BE2C (cell line): ENCODE data around the gene LMO2.

Experiments used
- DNase-seq: peaks from one replicate; pipeline ENCODE4 v3.0.0-alpha.2; 2020
- H3K27me3 ChIP-seq: fragments of 250-450 bp; sonication (Bioruptor Pico); 2 replicates; pipeline ENCODE4 v1.5.1; 2020; ENCODE audit warnings: mild to moderate bottlenecking
- H3K36me3 ChIP-seq: fragments of 250-450 bp; sonication (Bioruptor Pico); 2 replicates; pipeline ENCODE4 v1.5.1; 2020; ENCODE audit warnings: mild to moderate bottlenecking
- H3K4me1 ChIP-seq: fragments of 250-450 bp; sonication (Bioruptor Pico); 2 replicates; pipeline ENCODE4 v1.5.1; 2020
- H3K4me3 ChIP-seq: 2 replicates; pipeline ENCODE4 v1.5.1; 2011; ENCODE audit warnings: low read depth, low read length
- H3K9me3 ChIP-seq: fragments of 250-450 bp; sonication (Bioruptor Pico); 2 replicates; pipeline ENCODE4 v1.5.1; 2020
- TF ChIP-seq, protein P1 (sequence below): IDR thresholded peaks from 2 replicates; pipeline ENCODE4 v1.5.1; 2012; ENCODE audit warnings: mild to moderate bottlenecking, low read depth, low read length

The LMO2 gene

DNA sequence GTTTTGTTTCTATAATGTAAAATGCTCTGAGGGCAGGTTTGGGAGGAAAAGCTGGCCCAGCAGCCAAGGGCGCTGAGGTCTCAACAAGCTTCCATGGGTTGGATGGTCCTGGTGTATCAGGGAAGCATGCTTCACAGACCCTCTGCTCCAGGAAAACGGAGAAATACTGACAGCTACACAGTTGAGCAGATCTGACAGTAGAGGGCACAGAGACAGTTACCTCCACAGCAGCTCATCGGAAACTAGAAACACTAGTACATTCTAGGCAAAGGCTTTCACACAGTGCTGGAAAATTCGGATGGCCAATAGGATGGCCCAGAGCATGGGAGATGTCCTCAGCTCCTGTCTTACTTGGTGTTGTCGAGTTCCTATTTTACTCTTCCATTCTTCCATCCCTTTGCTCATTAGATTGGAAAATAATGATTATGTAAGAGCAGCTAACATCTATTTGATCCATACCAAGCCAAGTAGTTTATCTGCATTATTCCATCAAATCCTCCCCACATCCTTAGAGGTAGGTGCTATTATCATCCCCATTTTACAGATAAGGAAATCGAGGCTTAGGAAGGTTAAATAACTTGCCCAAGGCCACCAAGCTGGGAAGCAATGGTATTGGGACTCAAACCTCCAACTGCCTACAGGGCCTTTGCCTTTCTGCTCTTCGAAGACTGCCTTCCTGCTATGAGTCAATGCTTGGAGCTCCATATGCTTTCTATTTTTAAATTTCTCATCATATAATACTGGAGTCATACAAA lies 28.3 kb downstream of the LMO2 start:
- H3K27me3 ChIP-seq = peaks cover 17% of the 10 kb centered on the region
- H3K4me1 ChIP-seq = no peaks in the 10 kb centered on the region
- H3K4me3 ChIP-seq = no peak overlapping the region
- H3K36me3 ChIP-seq = no peaks in the 10 kb centered on the region
- TF ChIP-seq, protein P1, sequence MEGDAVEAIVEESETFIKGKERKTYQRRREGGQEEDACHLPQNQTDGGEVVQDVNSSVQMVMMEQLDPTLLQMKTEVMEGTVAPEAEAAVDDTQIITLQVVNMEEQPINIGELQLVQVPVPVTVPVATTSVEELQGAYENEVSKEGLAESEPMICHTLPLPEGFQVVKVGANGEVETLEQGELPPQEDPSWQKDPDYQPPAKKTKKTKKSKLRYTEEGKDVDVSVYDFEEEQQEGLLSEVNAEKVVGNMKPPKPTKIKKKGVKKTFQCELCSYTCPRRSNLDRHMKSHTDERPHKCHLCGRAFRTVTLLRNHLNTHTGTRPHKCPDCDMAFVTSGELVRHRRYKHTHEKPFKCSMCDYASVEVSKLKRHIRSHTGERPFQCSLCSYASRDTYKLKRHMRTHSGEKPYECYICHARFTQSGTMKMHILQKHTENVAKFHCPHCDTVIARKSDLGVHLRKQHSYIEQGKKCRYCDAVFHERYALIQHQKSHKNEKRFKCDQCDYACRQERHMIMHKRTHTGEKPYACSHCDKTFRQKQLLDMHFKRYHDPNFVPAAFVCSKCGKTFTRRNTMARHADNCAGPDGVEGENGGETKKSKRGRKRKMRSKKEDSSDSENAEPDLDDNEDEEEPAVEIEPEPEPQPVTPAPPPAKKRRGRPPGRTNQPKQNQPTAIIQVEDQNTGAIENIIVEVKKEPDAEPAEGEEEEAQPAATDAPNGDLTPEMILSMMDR = 0 out of 2 replicates have a peak, but pooled peaks have one; percentile 2
- no peak for DNase-seq
- no peaks in the 10 kb centered on the region for H3K9me3 ChIP-seq

DNA sequence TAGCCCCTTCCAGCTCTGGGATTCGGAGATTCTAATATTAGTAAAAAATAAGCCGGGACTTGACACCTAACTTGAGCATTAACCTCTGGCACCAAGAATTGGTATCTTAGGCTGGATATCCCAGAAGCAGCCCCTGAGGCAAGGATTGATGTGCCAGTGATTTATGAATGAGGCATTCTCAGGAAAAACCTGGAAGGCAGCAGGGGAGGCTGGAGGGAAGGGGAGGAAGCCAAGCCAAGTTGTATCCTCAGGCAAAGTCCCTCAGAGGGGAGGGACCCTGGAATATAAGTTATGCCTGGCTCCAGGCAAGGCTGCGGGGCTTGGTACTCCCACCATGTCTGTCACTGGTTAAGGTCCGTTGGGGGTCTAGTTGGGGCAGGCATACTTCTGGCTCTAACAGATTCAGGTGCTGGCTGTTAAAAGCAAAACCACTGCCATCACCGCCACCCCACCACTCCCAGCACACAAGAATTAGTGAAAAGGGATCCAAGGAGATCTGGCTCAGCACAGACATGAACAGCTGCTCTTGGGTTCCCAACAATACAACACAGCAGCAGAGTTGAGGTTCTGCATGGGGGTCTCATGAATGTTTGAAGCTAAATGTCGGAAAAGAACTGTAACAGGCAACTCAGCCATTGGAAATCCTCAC lies 29.8 kb downstream of the LMO2 start:
- H3K4me1 ChIP-seq = no peaks in the 10 kb centered on the region
- peaks cover 1% of the 10 kb centered on the region for H3K27me3 ChIP-seq
- H3K4me3 ChIP-seq = no peak overlapping the region
- no peaks in the 10 kb centered on the region for H3K9me3 ChIP-seq
- no peaks in the 10 kb centered on the region for H3K36me3 ChIP-seq
- TF ChIP-seq, protein P1 = no peak
- DNase-seq = no peak

DNA sequence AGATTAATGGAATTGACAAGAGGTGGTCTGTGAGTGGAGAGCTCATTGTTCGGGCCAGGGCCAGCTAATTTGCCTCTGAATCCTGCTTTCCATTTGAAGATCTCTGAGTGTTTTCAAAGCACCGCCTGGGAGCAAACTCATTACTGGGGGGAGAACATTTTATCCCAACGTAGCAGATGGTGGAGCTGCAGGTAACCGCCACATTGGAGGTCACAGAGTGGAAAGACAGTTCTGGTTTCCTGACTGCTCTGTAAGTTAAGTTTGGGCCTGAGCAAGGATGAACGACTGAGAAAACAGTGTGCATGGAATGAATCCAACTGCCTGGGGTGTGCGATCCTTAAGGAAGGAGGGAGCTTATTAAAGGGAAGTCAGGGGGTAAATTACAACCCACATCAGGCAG lies 30.5 kb downstream of the LMO2 start:
- Histone ChIP-seq H3K4me1 (no peaks in the 10 kb centered on the region), H3K27me3 (no peaks in the 10 kb centered on the region), H3K36me3 (no peaks in the 10 kb centered on the region), H3K9me3 (no peaks in the 10 kb centered on the region), H3K4me3 (no peak overlapping the region)
- no peak for DNase-seq
- TF ChIP-seq, protein P1 = no peak

DNA sequence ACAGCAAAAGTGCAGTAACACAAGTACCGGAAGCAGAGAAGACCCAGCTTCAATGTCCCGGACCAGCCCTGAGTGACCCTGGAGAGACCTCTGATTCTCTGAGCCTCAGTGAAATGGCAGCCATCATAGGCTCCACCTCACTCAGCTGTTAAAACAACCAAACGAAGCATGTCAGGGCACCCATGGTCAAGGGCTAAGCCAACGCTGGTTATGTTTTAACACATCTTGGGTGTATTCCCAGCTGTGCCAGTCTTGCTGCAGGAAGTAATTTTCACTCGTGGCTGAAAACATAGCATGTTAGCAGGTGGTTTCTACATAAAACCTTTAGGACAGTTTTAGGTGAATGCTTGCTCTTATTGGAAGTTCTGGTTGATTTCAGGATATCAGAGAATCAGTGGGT lies 30.9 kb downstream of the LMO2 start:
- Histone ChIP-seq H3K4me3 (no peak overlapping the region), H3K27me3 (no peaks in the 10 kb centered on the region), H3K36me3 (no peaks in the 10 kb centered on the region), H3K4me1 (no peaks in the 10 kb centered on the region), H3K9me3 (no peaks in the 10 kb centered on the region)
- DNase-seq = no peak
- TF ChIP-seq, protein P1 = no peak

DNA sequence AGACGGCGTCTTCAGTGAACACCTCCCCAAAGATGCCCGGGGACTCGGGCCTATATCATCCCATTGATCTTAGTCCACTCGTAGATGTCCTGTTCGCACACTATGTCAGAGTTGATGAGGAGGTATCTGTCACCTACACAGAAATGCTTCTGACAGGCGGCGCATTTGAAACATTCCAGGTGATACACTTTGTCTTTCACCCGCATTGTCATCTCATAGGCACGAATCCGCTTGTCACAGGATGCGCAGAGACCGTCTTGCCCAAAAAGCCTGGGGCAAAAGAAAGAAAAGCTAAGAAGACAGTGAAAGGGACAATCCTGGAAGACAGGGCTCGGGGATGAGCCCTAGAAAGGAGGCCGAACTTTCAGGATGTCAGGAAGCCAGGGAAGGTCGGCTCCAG lies 32.6 kb downstream of the LMO2 start:
- H3K9me3 ChIP-seq = no peaks in the 10 kb centered on the region
- no peak for DNase-seq
- no peak overlapping the region for H3K4me3 ChIP-seq
- no peaks in the 10 kb centered on the region for H3K4me1 ChIP-seq
- TF ChIP-seq, protein P1 = no peak
- no peaks in the 10 kb centered on the region for H3K27me3 ChIP-seq
- H3K36me3 ChIP-seq = no peaks in the 10 kb centered on the region

DNA sequence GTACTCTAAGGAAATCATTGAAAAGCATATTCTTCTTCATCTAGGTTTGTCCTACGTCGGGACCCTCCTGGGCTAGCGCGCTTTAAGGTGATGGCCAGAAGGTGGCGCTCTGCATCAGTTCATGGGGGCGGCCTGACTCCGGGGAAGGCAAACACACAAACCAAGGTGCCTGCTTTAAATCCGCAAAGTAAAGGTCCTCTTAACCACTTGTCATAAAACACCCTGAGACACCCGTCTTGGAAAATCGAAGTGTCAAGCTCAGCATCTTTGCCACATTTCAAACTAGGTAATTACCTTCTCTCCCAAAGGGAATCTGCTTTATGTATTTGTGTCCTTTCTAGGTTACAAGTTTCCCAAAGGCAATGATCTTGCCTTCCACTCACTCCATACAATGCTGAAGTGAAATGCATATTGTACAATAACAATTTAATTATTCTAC lies 33.9 kb downstream of the LMO2 start:
- no peak overlapping the region for H3K4me3 ChIP-seq
- H3K36me3 ChIP-seq = no peaks in the 10 kb centered on the region
- no peaks in the 10 kb centered on the region for H3K4me1 ChIP-seq
- no peaks in the 10 kb centered on the region for H3K27me3 ChIP-seq
- peak; percentile 64 for DNase-seq
- TF ChIP-seq, protein P1 = peak; percentile 78
- H3K9me3 ChIP-seq = no peaks in the 10 kb centered on the region
